Ishikawa (cell line): Measurements from ENCODE around the gene ZSCAN18.

Experiments used
- CEBPB ChIP-seq: IDR thresholded peaks from 2 replicates; pipeline ENCODE4 v1.6.1; 2012
- CREB1 ChIP-seq: IDR thresholded peaks from 2 replicates; pipeline ENCODE4 v1.6.1; 2012; ENCODE audit warnings: low read depth
- EGR1 ChIP-seq: IDR thresholded peaks from 2 replicates; pipeline ENCODE4 v1.6.1; 2012
- EP300 ChIP-seq: IDR thresholded peaks from 2 replicates; pipeline ENCODE4 v1.6.1; 2012; ENCODE audit warnings: borderline replicate concordance
- FOXM1 ChIP-seq: IDR thresholded peaks from 2 replicates; pipeline ENCODE4 v1.6.1; 2012; ENCODE audit warnings: low read depth, borderline replicate concordance
- MAX ChIP-seq: IDR thresholded peaks from 2 replicates; pipeline ENCODE4 v1.6.1; 2012
- NFIC ChIP-seq: IDR thresholded peaks from 2 replicates; pipeline ENCODE4 v1.6.1; 2012
- RAD21 ChIP-seq: IDR thresholded peaks from 2 replicates; pipeline ENCODE4 v1.6.1; 2012; ENCODE audit warnings: low read depth
- TAF1 ChIP-seq: IDR thresholded peaks from 2 replicates; pipeline ENCODE4 v1.6.1; 2012; ENCODE audit warnings: low read depth, mild to moderate bottlenecking
- TCF12 ChIP-seq: IDR thresholded peaks from 2 replicates; pipeline ENCODE4 v1.6.1; 2012; ENCODE audit warnings: low read depth
- TEAD4 ChIP-seq: IDR thresholded peaks from 2 replicates; pipeline ENCODE4 v1.6.1; 2012
- YY1 ChIP-seq: IDR thresholded peaks from 2 replicates; pipeline ENCODE4 v1.6.1; 2012; ENCODE audit warnings: low read depth
- ZBTB7A ChIP-seq: IDR thresholded peaks from 2 replicates; pipeline ENCODE4 v1.6.1; 2012; ENCODE audit warnings: low read depth
- TF ChIP-seq, protein P1 (sequence below): IDR thresholded peaks from 2 replicates; pipeline ENCODE4 v1.6.1; 2012
- TF ChIP-seq, protein P2 (sequence below): IDR thresholded peaks from 2 replicates; pipeline ENCODE4 v1.6.1; 2012; ENCODE audit warnings: low read depth, mild to moderate bottlenecking

Gene ZSCAN18

GRCh38 chr19:58042495-58043340 lies 55.3 kb downstream of the ZSCAN18 start:
- TF ChIP-seq TCF12, result no peak
- TF ChIP-seq NFIC, result no peak
- TF ChIP-seq CREB1, result no peak
- TF ChIP-seq TAF1, result no peak
- no peak for TF ChIP-seq MAX
- no peak for TF ChIP-seq FOXM1
- TF ChIP-seq CEBPB, result no peak
- no peak for TF ChIP-seq YY1
- no peak for TF ChIP-seq EP300
- no peak for TF ChIP-seq TEAD4
- TF ChIP-seq, protein P1, sequence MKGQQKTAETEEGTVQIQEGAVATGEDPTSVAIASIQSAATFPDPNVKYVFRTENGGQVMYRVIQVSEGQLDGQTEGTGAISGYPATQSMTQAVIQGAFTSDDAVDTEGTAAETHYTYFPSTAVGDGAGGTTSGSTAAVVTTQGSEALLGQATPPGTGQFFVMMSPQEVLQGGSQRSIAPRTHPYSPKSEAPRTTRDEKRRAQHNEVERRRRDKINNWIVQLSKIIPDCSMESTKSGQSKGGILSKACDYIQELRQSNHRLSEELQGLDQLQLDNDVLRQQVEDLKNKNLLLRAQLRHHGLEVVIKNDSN, result no peak
- no peak for TF ChIP-seq RAD21
- TF ChIP-seq, protein P2, sequence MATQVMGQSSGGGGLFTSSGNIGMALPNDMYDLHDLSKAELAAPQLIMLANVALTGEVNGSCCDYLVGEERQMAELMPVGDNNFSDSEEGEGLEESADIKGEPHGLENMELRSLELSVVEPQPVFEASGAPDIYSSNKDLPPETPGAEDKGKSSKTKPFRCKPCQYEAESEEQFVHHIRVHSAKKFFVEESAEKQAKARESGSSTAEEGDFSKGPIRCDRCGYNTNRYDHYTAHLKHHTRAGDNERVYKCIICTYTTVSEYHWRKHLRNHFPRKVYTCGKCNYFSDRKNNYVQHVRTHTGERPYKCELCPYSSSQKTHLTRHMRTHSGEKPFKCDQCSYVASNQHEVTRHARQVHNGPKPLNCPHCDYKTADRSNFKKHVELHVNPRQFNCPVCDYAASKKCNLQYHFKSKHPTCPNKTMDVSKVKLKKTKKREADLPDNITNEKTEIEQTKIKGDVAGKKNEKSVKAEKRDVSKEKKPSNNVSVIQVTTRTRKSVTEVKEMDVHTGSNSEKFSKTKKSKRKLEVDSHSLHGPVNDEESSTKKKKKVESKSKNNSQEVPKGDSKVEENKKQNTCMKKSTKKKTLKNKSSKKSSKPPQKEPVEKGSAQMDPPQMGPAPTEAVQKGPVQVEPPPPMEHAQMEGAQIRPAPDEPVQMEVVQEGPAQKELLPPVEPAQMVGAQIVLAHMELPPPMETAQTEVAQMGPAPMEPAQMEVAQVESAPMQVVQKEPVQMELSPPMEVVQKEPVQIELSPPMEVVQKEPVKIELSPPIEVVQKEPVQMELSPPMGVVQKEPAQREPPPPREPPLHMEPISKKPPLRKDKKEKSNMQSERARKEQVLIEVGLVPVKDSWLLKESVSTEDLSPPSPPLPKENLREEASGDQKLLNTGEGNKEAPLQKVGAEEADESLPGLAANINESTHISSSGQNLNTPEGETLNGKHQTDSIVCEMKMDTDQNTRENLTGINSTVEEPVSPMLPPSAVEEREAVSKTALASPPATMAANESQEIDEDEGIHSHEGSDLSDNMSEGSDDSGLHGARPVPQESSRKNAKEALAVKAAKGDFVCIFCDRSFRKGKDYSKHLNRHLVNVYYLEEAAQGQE, result no peak
- no peak for TF ChIP-seq EGR1
- no peak for TF ChIP-seq ZBTB7A

DNA sequence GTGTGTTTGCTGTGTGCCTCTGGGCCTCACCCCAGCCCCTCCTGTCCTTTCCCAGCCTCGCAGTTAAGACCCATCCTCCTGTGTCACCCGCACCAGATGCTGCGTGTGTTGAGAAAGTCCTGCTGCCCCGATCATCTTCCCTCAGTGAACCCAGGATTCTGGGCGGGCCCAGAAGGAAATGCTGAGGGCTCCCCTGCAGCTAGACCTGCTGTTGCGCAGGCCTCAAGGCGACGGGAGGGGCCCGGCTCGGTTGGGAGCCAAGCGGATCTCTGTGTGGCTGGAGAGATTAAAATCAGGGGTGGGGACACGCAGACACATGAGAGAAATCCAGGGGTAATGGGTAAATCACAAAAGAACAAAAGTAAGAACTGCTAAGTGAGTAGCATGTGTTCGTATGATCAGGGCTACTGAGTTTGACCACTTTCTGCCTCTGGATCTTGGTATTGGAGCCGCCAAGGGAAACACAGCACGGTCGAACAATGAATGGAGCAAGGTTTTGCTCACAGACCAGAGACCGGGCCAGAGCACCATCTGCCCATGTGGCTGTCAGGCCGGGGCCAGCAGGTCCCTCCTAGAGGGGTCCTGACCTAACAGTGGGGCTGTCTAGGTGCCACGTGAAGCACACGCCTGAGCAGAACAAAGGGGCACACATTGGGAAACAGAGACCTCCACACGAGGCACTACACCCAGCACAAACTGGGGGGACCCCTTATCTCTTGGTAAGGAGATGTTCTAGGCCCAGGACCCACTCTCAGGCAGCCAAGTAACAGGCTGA lies 57.1 kb downstream of the ZSCAN18 start:
- TF ChIP-seq, protein P1, result no peak

- TF ChIP-seq NFIC (no peak), TCF12 (no peak), EP300 (no peak), CEBPB (no peak), MAX (no peak), EGR1 (no peak), CREB1 (no peak), TEAD4 (no peak), RAD21 (no peak), TAF1 (no peak), FOXM1 (no peak), ZBTB7A (no peak), YY1 (no peak)
- TF ChIP-seq, protein P1, result no peak
- TF ChIP-seq, protein P2, result no peak
Observed at GRCh38 chr19:58038688-58039204, 59.3 kb downstream of the ZSCAN18 start.

GRCh38 chr19:58037927-58038687 lies 59.9 kb downstream of the ZSCAN18 start:
- TF ChIP-seq RAD21 (no peak), TEAD4 (no peak), CREB1 (no peak), YY1 (no peak), ZBTB7A (no peak), CEBPB (no peak), MAX (no peak), EP300 (no peak), NFIC (no peak), TCF12 (no peak), EGR1 (no peak), FOXM1 (no peak)
- TF ChIP-seq, protein P2, result no peak
- TF ChIP-seq, protein P1, result no peak
